ENCODE data around the gene ATP7B. TPM values are rescaled to one million over a fixed set of nuclear protein-coding genes. Genes with fewer than 3 reads are reported as not detected.

ATP7B gene
- total RNA-seq, 1 donor from 2014 or later, result 37.7 TPM

GRCh38 chr13:51950722-51951121 lies 60.5 kb downstream of the ATP7B start:
- H3K4me3 ChIP-seq, result no peak overlapping the region
- no peaks in the 10 kb centered on the region for H3K27me3 ChIP-seq
- H3K36me3 ChIP-seq, result peaks cover 4 to 10% of the 10 kb centered on the region in 2 donors
- H3K27ac ChIP-seq, result no peak overlapping the region
- no peak for TF ChIP-seq CTCF (IDR thresholded peaks at IDR 0.05)
- no peaks in the 10 kb centered on the region for H3K9me3 ChIP-seq
- no peak for DNase-seq (ENCODE audit: low spot score in 2 of 2)
- intact Hi-C loops (cut with DNase I), result no loop called here
- H3K4me1 ChIP-seq, result no peaks in the 10 kb centered on the region

- Histone ChIP-seq H3K9me3 (no peaks in the 10 kb centered on the region), H3K27ac (no peak overlapping the region), H3K4me1 (no peaks in the 10 kb centered on the region), H3K36me3 (peaks cover 4 to 19% of the 10 kb centered on the region in 2 donors), H3K27me3 (no peaks in the 10 kb centered on the region), H3K4me3 (no peak overlapping the region)
- no peak for DNase-seq (ENCODE audit: low spot score in 2 of 2)
- intact Hi-C loops (cut with DNase I), result no loop called here
- no peak for TF ChIP-seq CTCF (IDR thresholded peaks at IDR 0.05)
Observed at GRCh38 chr13:51946163-51946669, 65.0 kb downstream of the ATP7B start.

DNA sequence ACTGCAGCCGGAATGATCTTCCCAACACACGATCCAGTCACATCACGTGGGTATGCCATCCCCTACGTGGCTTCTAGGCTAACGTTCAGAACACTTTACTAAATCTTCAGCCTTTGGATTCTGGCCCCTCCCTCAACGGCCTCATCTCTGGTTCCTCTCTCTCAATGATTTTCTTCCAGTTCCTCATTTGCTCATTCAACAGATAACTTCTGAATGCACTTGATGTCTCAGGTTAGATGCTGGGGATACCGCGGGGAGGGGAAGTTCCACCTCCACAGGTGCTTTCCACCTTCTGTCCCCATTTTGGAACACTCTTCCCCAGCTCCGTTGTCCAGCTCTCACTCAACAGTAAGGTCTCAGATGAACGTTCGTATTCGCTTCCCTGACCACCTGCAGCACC lies 66.1 kb downstream of the ATP7B start:
- Histone ChIP-seq H3K4me3 (no peak overlapping the region), H3K27me3 (no peaks in the 10 kb centered on the region), H3K27ac (no peak overlapping the region), H3K9me3 (no peaks in the 10 kb centered on the region), H3K36me3 (peaks cover 4 to 22% of the 10 kb centered on the region in 2 donors), H3K4me1 (no peaks in the 10 kb centered on the region)
- no peak for TF ChIP-seq CTCF (IDR thresholded peaks at IDR 0.05)
- intact Hi-C loops (cut with DNase I), result no loop called here
- no peak for DNase-seq (ENCODE audit: low spot score in 2 of 2)

- no peaks in the 10 kb centered on the region for H3K4me1 ChIP-seq
- H3K36me3 ChIP-seq, result peaks cover 4 to 22% of the 10 kb centered on the region in 2 donors
- DNase-seq (ENCODE audit: low spot score in 2 of 2), result no peak
- no peaks in the 10 kb centered on the region for H3K27me3 ChIP-seq
- H3K4me3 ChIP-seq, result no peak overlapping the region
- no peak for TF ChIP-seq CTCF (IDR thresholded peaks at IDR 0.05)
- H3K27ac ChIP-seq, result no peak overlapping the region
- no peaks in the 10 kb centered on the region for H3K9me3 ChIP-seq
- intact Hi-C loops (cut with DNase I), result no loop called here
Observed at GRCh38 chr13:51944428-51944827, 66.8 kb downstream of the ATP7B start.

GRCh38 chr13:51943721-51944120 lies 67.5 kb downstream of the ATP7B start:
- Histone ChIP-seq H3K27me3 (no peaks in the 10 kb centered on the region), H3K9me3 (no peaks in the 10 kb centered on the region), H3K4me3 (no peak overlapping the region), H3K36me3 (peaks cover 4 to 26% of the 10 kb centered on the region in 2 donors), H3K27ac (no peak overlapping the region), H3K4me1 (no peaks in the 10 kb centered on the region)
- no peak for TF ChIP-seq CTCF (IDR thresholded peaks at IDR 0.05)
- no peak for DNase-seq (ENCODE audit: low spot score in 2 of 2)
- intact Hi-C loops (cut with DNase I), result no loop called here

- no peaks in the 10 kb centered on the region for H3K27me3 ChIP-seq
- H3K4me1 ChIP-seq, result no peaks in the 10 kb centered on the region
- intact Hi-C loops (cut with DNase I), result no loop called here
- DNase-seq (ENCODE audit: low spot score in 2 of 2), result no peak
- H3K4me3 ChIP-seq, result no peak overlapping the region
- no peaks in the 10 kb centered on the region for H3K9me3 ChIP-seq
- TF ChIP-seq CTCF (IDR thresholded peaks at IDR 0.05), result no peak
- peaks cover 4 to 32% of the 10 kb centered on the region in 2 donors for H3K36me3 ChIP-seq
- no peak overlapping the region for H3K27ac ChIP-seq
Observed at GRCh38 chr13:51942189-51942588, 69.1 kb downstream of the ATP7B start.

Data from ascending aorta (tissue), 2 donors.